PC-3 (cell line): ENCODE measurements around the gene RAD50.

ENCODE experiments used
- CTCF ChIP-seq: fragments of 300-600 bp; sonication (generic); conservative IDR thresholded peaks from 2 replicates; pipeline ENCODE4 v1.5.1; 2017; ENCODE audit warnings: antibody characterized with exemption, low read depth, mild to moderate bottlenecking, low read length
- EZH2 ChIP-seq: fragments of 300-600 bp; sonication (generic); IDR thresholded peaks from one replicate; pipeline ENCODE4 v1.6.1; 2017; ENCODE audit warnings: antibody characterized with exemption, mild to moderate bottlenecking, low read length; ENCODE audit not compliant: unreplicated experiment
- EZH2phosphoT487 ChIP-seq: fragments of 300-600 bp; sonication (generic); IDR thresholded peaks from 2 replicates; pipeline ENCODE4 v1.6.1; 2018; ENCODE audit warnings: mild to moderate bottlenecking, antibody characterized with exemption, low read length, borderline replicate concordance

GRCh38 chr5:132669966-132670882, 113.4 kb downstream of the RAD50 start:
- TF ChIP-seq CTCF (no peak), EZH2 (no peak), EZH2phosphoT487 (no peak)
